Osteoblast (primary cell): ENCODE measurements around the gene S100A11. TPM values are rescaled to one million over a fixed set of nuclear protein-coding genes. Genes with fewer than 3 reads are reported as not detected.
A peak's percentile ranks its signal among the peaks of the same experiment; 100 is the strongest.

Experiments used
- DNase-seq: peaks from one replicate; pipeline ENCODE4 v3.0.0; 2011; ENCODE audit warnings: low spot score, mixed read lengths; ENCODE audit not compliant: insufficient read length; ENCODE audit errors: missing footprints
- H2AFZ ChIP-seq: 2 replicates; pipeline ENCODE4 v1.6.0; 2011; ENCODE audit warnings: mild to moderate bottlenecking, low read length
- H3K27ac ChIP-seq: 2 replicates; pipeline ENCODE4 v1.5.1; 2011; ENCODE audit warnings: mild to moderate bottlenecking, low read depth, low read length, moderate library complexity
- H3K27me3 ChIP-seq: 2 replicates; pipeline ENCODE4 v1.6.0; 2012; ENCODE audit warnings: mild to moderate bottlenecking, control low read depth, inconsistent platforms, low read length, moderate library complexity; ENCODE audit not compliant: insufficient read depth
- H3K36me3 ChIP-seq: 2 replicates; pipeline ENCODE4 v1.5.1; 2011; ENCODE audit warnings: mild to moderate bottlenecking, low read length, control low read depth, moderate library complexity; ENCODE audit not compliant: insufficient read depth
- H3K4me1 ChIP-seq: 2 replicates; pipeline ENCODE4 v1.5.1; 2011; ENCODE audit warnings: mild to moderate bottlenecking, low read length, control low read depth, moderate library complexity; ENCODE audit not compliant: insufficient read depth
- H3K4me2 ChIP-seq: 2 replicates; pipeline ENCODE4 v1.6.0; 2011; ENCODE audit warnings: mild to moderate bottlenecking, low read length; ENCODE audit not compliant: insufficient read depth
- H3K4me3 ChIP-seq: fragments of 200-600 bp; sonication (generic); 3 replicates; pipeline ENCODE4 v1.5.1; 2012; ENCODE audit warnings: mild to moderate bottlenecking, low read length, inconsistent platforms; ENCODE audit not compliant: insufficient read depth
- H3K79me2 ChIP-seq: 2 replicates; pipeline ENCODE4 v1.6.0; 2012; ENCODE audit warnings: mild to moderate bottlenecking, low read length, control low read depth, inconsistent platforms; ENCODE audit not compliant: insufficient read depth
- H3K9me3 ChIP-seq: 2 replicates; pipeline ENCODE4 v1.5.1; 2011; ENCODE audit warnings: low read depth, low read length, control low read depth
- H4K20me1 ChIP-seq: 2 replicates; pipeline ENCODE4 v1.6.0; 2012; ENCODE audit warnings: mild to moderate bottlenecking, low read length, control low read depth; ENCODE audit not compliant: insufficient read depth
- total RNA-seq: library from RNA; depleted of rRNA; stranded (reverse); fragments of >200 nt; gene quantifications from 2 replicates; pipeline ENCODE4 v1.2.3, GENCODE V29; 2012
- TF ChIP-seq, protein P1 (sequence below): IDR thresholded peaks from 2 replicates; pipeline ENCODE4 v1.5.1; 2011; ENCODE audit warnings: mild to moderate bottlenecking, low read depth, low read length, moderate library complexity; ENCODE audit errors: extremely low read depth

The S100A11 gene
- total RNA-seq, 1 donor, result 142 TPM

DNA sequence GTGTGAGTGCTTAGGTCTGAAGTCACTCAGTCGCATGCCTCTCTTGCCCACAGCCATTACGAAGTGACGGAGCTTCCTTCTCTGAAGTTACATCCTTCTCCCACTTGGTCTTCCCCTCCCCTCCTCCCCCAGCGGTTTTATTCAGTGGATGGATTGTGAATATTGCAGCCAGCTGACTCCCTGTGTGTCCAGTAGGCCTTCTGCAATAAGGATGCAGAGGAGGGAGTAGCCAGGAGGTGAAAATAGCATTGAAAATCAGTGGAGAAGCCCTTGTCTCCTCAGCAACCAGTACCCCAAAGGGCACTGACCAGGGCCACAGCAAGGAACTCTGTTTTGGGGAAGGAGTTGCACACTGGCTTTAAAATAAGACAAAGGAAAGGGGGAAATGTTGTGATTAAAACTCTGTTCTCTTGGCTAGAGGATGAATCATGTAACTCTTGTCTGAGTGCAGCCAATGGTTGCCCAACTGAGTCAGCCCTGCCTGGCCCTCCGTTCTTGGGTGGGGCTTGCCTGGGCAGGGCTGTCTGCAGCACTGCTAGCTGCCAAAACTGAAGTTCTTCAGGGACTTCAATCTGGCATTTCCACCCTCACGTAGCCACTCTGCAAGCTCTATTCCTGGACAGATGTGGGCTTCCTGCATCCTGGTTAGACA is 47.5 kb downstream of the S100A11 start:
- Histone ChIP-seq H3K27ac (peak overlapping the region; percentile 84), H3K9me3 (no peaks in the 10 kb centered on the region), H3K4me1 (peaks cover 63% of the 10 kb centered on the region), H3K4me3 (peak overlapping the region; percentile 28), H3K4me2 (peak overlapping the region; percentile 90), H3K79me2 (peaks cover 48% of the 10 kb centered on the region), H2AFZ (no peak overlapping the region), H3K27me3 (no peaks in the 10 kb centered on the region), H4K20me1 (peaks cover 10% of the 10 kb centered on the region), H3K36me3 (peaks cover 18% of the 10 kb centered on the region)
- TF ChIP-seq, protein P1, sequence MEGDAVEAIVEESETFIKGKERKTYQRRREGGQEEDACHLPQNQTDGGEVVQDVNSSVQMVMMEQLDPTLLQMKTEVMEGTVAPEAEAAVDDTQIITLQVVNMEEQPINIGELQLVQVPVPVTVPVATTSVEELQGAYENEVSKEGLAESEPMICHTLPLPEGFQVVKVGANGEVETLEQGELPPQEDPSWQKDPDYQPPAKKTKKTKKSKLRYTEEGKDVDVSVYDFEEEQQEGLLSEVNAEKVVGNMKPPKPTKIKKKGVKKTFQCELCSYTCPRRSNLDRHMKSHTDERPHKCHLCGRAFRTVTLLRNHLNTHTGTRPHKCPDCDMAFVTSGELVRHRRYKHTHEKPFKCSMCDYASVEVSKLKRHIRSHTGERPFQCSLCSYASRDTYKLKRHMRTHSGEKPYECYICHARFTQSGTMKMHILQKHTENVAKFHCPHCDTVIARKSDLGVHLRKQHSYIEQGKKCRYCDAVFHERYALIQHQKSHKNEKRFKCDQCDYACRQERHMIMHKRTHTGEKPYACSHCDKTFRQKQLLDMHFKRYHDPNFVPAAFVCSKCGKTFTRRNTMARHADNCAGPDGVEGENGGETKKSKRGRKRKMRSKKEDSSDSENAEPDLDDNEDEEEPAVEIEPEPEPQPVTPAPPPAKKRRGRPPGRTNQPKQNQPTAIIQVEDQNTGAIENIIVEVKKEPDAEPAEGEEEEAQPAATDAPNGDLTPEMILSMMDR, result no peak
- DNase-seq, result peak; percentile 96

- TF ChIP-seq, protein P1, result no peak
- peak; percentile 83 for DNase-seq
- Histone ChIP-seq H3K4me2 (peak overlapping the region; percentile 90), H3K4me3 (peak overlapping the region; percentile 28), H3K36me3 (peaks cover 25% of the 10 kb centered on the region), H3K27me3 (no peaks in the 10 kb centered on the region), H3K79me2 (peaks cover 51% of the 10 kb centered on the region), H3K4me1 (peaks cover 58% of the 10 kb centered on the region), H4K20me1 (peaks cover 10% of the 10 kb centered on the region), H3K27ac (peak overlapping the region; percentile 84), H3K9me3 (no peaks in the 10 kb centered on the region), H2AFZ (no peak overlapping the region)
Measured at GRCh38 chr1:151988405-151988923, 48.3 kb downstream of the S100A11 start.

GRCh38 chr1:151986501-151987190 is 50.2 kb downstream of the S100A11 start:
- Histone ChIP-seq H3K4me3 (no peak overlapping the region), H4K20me1 (peaks cover 4% of the 10 kb centered on the region), H3K4me2 (no peak overlapping the region), H3K9me3 (no peaks in the 10 kb centered on the region), H3K4me1 (peaks cover 42% of the 10 kb centered on the region), H3K27ac (no peak overlapping the region), H3K27me3 (no peaks in the 10 kb centered on the region), H3K36me3 (peaks cover 31% of the 10 kb centered on the region), H3K79me2 (peaks cover 43% of the 10 kb centered on the region), H2AFZ (no peak overlapping the region)
- TF ChIP-seq, protein P1, result no peak
- no peak for DNase-seq

DNA sequence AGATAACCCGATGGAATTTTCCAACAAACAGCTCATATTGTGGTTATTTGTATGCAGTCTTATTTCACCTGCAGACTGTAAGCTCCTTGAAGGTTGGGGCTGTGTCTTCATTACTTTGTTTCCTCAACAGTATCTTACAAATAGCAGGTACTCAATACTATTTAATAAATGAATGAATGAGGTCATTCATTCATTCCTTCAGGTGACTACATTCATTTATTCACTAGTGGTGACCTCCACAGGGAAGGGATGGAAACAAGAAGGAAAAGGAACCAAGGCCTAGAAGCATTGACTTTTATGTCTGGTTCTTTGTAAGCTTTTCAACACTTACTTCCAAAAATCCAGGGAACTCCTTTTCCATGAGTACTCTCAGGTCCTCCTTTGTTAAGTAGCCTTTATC is 51.0 kb downstream of the S100A11 start:
- Histone ChIP-seq H3K4me1 (peaks cover 41% of the 10 kb centered on the region), H2AFZ (no peak overlapping the region), H4K20me1 (peaks cover 3% of the 10 kb centered on the region), H3K79me2 (peaks cover 42% of the 10 kb centered on the region), H3K9me3 (no peaks in the 10 kb centered on the region), H3K4me2 (no peak overlapping the region), H3K27ac (no peak overlapping the region), H3K27me3 (no peaks in the 10 kb centered on the region), H3K36me3 (peaks cover 31% of the 10 kb centered on the region), H3K4me3 (no peak overlapping the region)
- TF ChIP-seq, protein P1, result no peak
- DNase-seq, result no peak
